Neural progenitor cell (in vitro differentiated cells): ENCODE results near the gene EDEM3.

ENCODE experiments used
- CTCF ChIP-seq: fragments of 200-600 bp; sonication (generic); IDR thresholded peaks from 2 replicates; pipeline ENCODE4 v1.5.1; 2017; ENCODE audit warnings: antibody characterized with exemption, mild to moderate bottlenecking
- EZH2 ChIP-seq: fragments of 200-600 bp; sonication (generic); IDR thresholded peaks from 2 replicates; pipeline ENCODE4 v1.6.1; 2017; ENCODE audit warnings: antibody characterized with exemption, mild to moderate bottlenecking, moderate library complexity
- EZH2phosphoT487 ChIP-seq: fragments of 200-600 bp; sonication (generic); IDR thresholded peaks from 2 replicates; pipeline ENCODE4 v1.6.1; 2017; ENCODE audit warnings: antibody characterized with exemption

GRCh38 chr1:184658055-184658454 lies 96.6 kb downstream of the EDEM3 start:
- TF ChIP-seq CTCF (no peak), EZH2 (no peak), EZH2phosphoT487 (no peak)
